ENCODE results near the gene CEMIP.

Gene CEMIP

GRCh38 chr15:80778964-80779657 is at the start of gene CEMIP:
Gene CEMIP, plus strand, starts transcription at chr15:80779370. Its CDS starts 94,510 bp downstream, at chr15:80873880.
- peak; percentile 86 for DNase-seq

GRCh38 chr15:80730387-80730786 is 48.8 kb upstream of the CEMIP start:
- DNase-seq = no peak

GRCh38 chr15:80730926-80731325 is 48.2 kb upstream of the CEMIP start:
- DNase-seq = no peak

GRCh38 chr15:80732167-80732566 is 47.0 kb upstream of the CEMIP start:
- no peak for DNase-seq

GRCh38 chr15:80732818-80733217 is 46.4 kb upstream of the CEMIP start:
- peak; percentile 32 for DNase-seq

- DNase-seq = no peak
Observed at GRCh38 chr15:80733460-80733859, 45.7 kb upstream of the CEMIP start.

GRCh38 chr15:80735344-80735743 is 43.8 kb upstream of the CEMIP start:
- no peak for DNase-seq

- DNase-seq = peak; percentile 34
Observed at GRCh38 chr15:80736560-80736959, 42.6 kb upstream of the CEMIP start.

- DNase-seq = no peak
Observed at GRCh38 chr15:80739919-80740318, 39.3 kb upstream of the CEMIP start.

- DNase-seq = no peak
Observed at GRCh38 chr15:80742081-80742480, 37.1 kb upstream of the CEMIP start.

- DNase-seq = peak; percentile 18
Observed at GRCh38 chr15:80743189-80743833, 35.9 kb upstream of the CEMIP start.

- DNase-seq = no peak
Observed at GRCh38 chr15:80744415-80744814, 34.8 kb upstream of the CEMIP start.

- no peak for DNase-seq
Observed at GRCh38 chr15:80744826-80745225, 34.3 kb upstream of the CEMIP start.

GRCh38 chr15:80745888-80746287 is 33.3 kb upstream of the CEMIP start:
- DNase-seq = no peak

- DNase-seq = peak; percentile 51
Observed at GRCh38 chr15:80747317-80748053, 31.7 kb upstream of the CEMIP start.

GRCh38 chr15:80749589-80749988 is 29.6 kb upstream of the CEMIP start:
- no peak for DNase-seq

- no peak for DNase-seq
Observed at GRCh38 chr15:80750575-80750974, 28.6 kb upstream of the CEMIP start.

- no peak for DNase-seq
Observed at GRCh38 chr15:80752204-80752603, 27.0 kb upstream of the CEMIP start.

GRCh38 chr15:80753161-80753560 is 26.0 kb upstream of the CEMIP start:
- no peak for DNase-seq

- DNase-seq = no peak
Observed at GRCh38 chr15:80754014-80754413, 25.2 kb upstream of the CEMIP start.

GRCh38 chr15:80755885-80756284 is 23.3 kb upstream of the CEMIP start:
- DNase-seq = no peak

GRCh38 chr15:80758130-80758745 is 20.9 kb upstream of the CEMIP start:
- no peak for DNase-seq

- DNase-seq = no peak
Observed at GRCh38 chr15:80760960-80761359, 18.2 kb upstream of the CEMIP start.

GRCh38 chr15:80761754-80762153 is 17.4 kb upstream of the CEMIP start:
- DNase-seq = no peak
